Fibroblast of the conjunctiva (primary cell): ENCODE results near the gene LRPAP1.

Source experiments
- DNase-seq: peaks from one replicate; pipeline ENCODE4 v3.0.0-alpha.2; 2010; ENCODE audit warnings: low read depth

LRPAP1 gene

DNA sequence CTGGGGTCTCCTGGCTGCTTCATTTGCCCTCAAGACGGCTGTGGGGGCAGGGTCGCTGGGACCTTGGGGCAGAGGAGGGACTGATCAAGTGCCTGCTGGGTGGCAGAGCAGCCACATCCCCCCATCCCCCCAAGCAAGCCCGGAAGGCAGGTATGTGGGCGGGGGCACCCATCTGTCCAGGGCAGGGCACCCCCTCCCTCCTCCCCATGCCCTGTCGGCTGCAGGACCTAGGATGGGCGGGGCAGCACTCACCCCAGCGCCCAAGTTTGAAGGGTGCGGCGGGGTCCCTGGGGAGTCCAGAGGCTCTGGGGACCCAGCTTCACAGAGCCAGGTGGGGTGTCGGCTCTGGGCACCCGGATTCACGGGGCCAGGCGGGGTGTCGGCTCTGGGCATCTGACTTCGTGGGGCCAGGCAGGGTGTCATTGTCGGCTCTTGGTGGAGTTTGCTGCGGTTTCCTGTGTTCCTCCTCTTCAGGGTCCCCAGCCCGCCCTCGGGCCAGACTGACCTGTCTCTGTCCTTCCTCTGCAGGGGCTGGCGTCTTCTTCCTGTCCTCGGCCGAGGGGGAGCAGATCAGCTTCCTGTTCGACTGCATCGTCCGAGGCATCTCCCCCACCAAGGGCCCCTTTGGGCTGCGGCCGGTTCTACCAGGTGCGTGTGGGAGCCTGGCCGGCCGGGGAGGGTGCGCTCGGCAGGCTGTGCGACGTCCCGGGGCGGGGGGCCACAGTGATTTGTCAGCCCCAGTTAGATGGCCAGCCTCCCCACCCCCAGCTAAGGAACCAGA lies 47.0 kb downstream of the LRPAP1 start:
- DNase-seq = no peak

DNA sequence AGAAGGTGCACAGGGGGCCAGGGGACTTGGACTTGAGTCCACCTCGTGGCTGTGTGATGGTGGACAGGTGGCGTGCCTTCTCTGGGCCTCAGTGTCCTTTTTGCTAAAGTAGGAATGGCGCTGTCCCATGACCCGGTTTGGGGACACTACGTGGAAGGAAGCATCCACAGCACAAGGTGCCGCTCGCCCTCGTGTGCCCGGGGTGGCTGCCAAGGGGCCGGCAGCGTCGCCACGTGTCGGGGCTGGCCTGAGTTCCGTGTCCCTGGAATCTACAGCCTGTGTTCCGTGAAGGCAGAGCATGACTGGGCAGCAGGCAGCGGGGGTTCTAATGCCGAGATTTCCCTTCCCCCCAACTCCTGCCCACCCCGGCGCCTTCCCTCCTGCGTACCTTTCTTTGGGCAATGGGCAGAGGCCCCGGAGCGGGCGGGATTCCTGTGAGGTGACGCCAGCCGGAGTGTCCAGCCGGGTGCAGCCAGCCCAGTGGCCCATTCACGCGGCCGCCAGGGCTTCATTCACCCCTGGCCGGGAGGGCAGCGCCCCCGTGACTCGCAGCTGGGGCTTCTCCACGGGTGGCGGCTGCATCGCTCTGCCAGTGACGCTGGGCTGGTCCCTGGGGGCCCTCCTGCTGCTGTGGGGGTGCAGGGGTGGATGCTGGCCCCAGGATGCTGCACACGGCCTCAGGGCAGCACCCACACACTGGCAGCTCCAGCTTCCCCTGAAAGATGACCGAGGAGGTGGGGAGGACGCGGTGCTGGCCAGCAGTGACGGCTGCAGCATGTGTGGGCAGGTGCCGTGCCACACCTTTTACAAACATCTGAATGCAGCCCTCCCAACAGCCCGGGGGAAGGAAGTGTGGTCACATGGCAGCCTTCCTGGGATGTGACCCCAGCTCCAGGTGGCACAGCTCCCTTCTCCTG lies 47.9 kb downstream of the LRPAP1 start:
- no peak for DNase-seq

DNA sequence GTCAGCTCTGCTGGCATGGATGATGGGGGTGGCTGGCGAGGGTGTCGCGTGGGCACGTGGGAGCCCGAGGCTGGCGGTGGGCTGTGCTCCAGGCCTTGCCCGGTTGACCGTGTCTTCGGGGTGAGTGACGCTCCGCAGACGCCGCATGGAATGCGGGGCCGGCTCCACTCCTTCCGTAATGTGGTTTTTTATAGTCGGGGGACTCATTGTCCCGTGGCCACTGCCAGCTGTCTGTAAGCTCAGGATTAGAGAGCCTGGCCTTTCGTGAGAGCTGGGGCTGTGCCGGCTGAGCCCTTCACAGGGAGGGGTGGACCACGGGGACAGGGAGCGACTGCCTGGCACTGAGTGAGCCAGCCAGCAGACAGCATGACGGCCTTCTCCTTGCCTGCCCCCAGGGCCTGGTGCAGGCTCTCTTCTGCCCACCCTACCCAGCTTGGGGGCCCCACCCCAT lies 48.7 kb downstream of the LRPAP1 start:
- DNase-seq = no peak

- no peak for DNase-seq
These were observed 49.5 kb downstream of the LRPAP1 start for GRCh38 chr4:3482707-3483106.

- DNase-seq = no peak
These were observed 50.3 kb downstream of the LRPAP1 start for GRCh38 chr4:3481783-3482393.

DNA sequence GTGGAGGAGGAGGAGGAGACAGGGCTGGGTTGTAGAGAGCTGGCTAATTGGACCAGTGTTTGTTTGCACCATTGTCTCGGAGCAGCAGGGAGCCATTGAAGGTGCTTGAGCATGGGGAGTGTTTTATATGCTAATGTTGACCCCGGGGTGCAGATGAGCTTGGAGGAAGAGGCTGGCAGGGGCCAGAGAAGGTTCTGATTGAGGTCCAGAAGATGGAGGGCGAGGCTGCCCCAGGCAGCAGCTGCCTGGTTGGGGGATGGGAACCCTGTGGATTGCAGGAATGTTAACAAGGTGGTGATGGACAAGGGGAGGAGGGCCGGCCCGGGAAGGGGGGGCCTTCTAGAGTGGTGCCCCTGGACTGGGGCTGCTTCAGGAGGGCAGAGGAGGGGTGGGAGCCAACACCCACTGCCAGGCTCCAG lies 51.1 kb downstream of the LRPAP1 start:
- DNase-seq = no peak

DNA sequence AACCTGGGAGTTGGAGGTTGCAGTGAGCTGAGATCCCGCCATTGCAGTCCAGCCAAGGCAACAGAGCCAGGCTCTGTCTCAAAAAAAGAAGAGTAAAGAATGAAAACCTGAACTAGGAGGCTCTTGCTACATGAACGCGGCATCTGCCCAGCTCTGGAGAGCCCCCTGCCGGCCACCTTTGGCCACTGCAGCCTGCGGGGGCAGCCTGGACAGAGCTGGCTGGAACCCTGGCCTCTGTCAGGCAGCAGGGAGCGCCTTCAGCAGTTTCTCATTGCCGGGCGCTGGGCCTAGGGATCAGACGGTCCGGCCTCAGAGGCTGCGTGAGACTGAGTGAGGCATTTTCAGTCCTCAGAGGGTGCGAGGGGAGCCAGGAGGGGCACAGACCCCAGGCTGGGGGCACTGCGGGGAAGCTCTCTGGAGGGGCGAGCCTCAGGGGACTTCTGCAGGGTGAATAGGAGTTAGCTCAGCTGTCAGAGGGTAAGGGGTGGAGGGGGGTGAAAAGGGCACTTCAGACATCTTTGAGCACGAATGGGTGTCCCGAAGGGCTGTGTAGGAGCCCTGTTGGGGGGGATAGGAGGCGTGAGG lies 51.6 kb downstream of the LRPAP1 start:
- peak; percentile 64 for DNase-seq

DNA sequence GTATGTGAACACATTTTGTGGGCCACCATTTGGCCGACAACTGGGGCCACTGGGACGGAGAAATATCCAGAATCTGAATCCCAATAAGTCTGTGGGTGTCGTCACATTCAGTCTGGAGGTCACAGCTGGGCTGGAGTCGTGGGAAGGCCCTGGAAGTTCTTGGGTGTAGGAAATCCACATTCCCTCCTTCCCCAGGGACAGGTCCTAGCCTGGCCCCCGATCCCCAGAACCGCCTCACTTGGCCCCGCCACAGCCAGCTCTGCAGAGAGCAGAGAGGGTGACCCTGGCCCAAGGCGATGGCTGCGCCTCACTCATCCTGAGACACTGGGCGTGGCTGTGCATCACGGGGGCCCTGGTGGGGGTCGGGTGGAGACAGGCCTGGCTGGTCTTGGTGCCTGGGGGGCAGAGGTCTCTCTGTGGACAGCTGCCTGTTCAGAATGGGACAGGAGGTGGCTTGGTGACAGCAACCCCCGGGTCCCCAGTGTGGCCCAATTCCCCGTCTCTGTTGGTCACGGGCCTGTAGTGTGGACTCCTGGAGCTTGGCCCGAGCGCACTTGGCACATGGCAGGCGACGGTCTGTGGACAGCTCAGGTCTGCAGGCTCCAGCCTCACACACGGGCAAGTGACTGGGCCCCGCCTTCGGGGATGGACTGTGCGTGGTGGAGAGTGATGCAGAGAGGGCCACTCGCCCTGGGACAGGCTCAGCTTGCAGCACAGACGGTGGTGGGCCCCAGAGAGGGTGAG lies 52.7 kb downstream of the LRPAP1 start:
- no peak for DNase-seq

DNA sequence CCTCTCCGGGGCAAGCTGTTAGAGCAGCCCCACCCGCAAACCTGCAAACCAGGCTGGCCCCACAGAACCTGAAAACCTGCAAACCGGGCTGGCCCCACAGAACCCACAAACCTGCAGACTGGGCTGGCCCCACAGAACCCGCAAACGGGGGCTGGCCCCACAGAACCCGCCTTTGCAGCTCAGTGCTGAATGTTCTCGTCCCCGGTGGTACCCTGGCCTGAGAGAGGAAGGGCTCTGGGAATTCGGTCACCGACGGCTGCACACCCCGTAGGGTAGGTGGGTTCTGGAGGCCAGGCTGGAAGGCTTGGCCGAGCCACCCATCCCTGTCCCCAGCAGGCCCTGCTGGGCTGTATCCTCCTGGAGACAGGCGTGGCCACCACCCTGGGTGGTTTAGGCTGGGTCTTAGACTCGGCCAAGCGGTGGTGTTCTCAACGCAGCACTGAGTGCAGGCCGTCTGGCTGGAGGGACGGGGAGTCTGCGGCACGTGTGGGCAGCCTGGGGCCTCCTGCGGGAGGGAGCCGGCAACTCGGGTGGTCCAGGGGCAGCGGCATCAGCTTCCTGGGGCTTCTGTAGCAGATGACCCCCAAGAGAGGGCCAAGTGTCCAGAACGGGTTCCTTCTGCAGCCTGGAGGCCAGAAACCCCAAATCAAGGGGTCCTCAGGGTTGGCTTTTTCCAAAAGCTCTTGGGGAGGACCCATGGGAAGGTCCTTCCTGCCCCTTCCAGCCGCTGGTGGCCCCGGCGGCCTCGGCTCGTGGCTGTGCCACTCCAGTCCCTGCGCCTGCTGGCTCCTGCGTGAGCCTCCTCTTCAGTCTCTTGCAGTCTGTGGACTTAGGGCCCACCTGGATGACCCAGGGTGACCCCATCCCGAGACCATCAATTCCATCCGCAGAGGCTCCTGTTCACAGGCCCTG lies 53.5 kb downstream of the LRPAP1 start:
- no peak for DNase-seq

- DNase-seq = no peak
These were observed 54.3 kb downstream of the LRPAP1 start for GRCh38 chr4:3477750-3478430.

GRCh38 chr4:3476936-3477749 lies 55.1 kb downstream of the LRPAP1 start:
- no peak for DNase-seq

DNA sequence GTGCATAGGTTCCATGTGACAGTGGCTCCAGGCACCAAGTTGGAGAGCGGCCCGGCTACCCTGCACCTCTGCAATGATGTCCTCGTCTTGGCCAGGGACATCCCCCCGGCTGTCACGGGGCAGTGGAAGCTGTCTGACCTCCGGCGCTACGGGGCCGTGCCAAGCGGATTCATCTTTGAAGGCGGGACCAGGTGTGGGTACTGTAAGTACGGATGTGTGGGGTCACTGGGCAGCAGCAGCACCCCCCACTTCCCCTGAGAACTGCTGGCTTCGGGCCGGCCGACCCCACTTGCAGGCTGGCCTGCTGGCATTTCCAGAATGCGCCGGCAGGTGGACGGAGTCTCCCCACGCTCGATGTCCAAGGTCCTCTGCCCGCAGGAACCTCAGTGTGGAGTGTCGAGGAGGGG lies 55.9 kb downstream of the LRPAP1 start:
- DNase-seq = no peak

DNA sequence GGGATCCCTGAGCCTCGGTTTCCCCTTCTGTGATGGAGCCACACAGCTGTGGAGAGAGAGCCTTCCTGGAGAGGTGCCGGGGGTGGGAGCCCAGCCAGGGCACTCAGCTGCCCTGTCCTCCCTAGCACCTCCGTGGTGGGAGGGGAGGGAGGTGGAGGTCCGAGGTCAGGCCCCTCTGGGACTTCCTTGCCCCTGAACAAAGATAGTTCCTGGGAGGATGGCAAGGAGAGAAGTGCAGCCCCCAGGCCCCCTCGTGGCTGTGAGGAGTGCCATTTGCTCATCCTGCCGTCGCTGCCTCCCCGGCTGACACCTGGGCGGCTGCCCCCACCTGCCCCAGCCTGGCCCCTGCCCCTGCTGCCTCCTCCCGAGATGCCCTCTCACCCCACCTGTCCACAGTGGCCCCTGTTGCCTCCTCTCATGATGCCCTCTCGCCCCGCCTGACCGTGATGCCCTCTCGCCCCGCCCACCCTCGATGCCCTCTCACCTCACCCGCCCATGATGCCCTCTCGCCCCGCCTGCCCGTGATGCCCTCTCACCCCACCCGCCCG lies 56.4 kb downstream of the LRPAP1 start:
- DNase-seq = no peak

- no peak for DNase-seq
These were observed 57.0 kb downstream of the LRPAP1 start for GRCh38 chr4:3475041-3475712.

- DNase-seq = no peak
These were observed 58.0 kb downstream of the LRPAP1 start for GRCh38 chr4:3473996-3474765.

DNA sequence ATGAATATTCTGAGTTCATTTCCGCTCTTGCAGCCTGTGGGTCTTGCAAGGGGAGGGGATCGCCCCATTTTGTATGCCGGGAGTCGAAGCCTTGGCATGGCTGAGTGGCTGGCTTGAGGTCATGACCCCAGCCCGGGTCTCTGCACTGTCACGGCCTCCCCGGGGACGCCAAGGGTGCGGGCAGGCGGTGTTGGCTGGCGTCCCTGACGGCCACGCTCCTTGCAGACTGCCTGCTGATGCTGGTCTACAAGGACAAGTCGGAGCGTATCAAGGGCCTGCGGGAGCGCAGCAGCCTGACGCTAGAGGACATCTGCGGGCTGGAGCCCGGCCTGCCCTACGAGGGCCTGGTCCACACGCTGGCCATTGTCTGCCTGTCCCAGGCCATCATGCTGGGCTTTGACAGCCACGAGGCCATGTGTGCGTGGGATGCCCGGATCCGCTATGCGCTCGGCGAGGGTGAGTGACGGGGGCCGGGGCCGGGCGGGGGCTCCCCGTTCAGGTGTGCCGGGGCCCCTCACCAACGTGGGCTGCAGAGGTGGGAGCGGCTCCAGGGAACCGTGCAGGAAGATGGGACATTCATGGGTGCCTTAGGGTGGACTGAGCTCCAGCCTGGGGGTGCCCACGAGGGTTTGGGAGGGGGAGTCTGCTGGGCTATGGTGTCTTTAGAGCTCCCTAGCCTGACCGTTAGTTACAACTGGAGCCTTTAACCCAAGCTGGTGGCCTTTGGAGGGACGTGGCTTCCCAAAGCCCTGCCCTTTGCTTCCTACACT lies 58.9 kb downstream of the LRPAP1 start:
- DNase-seq = no peak
